ENCODE data around the gene TNFAIP2. TPM values are rescaled to one million over a fixed set of nuclear protein-coding genes. Genes with fewer than 3 reads are reported as not detected.

Gene TNFAIP2
- total RNA-seq, 1 donor from 2014 or later = 142 TPM

DNA sequence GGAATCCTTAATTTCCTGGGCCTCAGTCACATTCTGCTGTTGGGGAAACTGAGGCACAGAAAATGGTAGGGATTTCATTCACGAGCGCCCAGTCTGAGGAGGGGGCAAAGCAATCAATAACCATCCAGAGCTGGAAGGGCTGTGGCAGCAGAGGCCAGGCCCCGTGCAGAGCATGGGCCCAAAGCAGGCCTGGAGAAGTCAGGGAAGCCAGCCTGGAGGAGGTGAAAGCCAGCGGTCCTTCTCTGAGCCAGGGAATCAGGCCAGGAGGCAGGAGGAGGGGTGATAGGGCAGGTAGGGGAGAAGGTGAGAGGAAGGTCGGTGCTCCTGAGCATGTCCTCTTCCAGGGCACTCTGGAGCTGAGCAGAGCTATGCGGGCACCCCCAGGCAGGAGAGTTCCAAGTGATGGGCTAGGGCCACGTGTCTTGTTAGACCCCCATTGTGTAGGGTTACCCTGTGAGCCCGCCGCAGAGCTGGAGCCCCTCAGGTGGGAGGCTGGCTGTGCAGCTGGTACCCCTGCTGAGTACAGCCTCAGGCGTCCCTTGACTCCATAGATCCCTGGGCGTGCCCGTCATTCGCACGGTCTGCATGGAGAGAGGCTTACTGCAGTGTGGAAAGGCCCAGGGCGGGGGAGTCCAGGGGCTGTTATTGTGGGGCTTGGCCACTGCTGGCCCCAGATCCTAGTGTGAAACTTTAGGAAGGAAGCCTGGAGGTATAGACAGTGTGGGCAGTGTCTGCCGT, 4.8 kb downstream of the TNFAIP2 start:
- ATAC-seq (no peak), DNase-seq (ENCODE audit: low spot score) (peak; percentile 50)
- intact Hi-C loops (cut with DNase I) = no loop called here

DNA sequence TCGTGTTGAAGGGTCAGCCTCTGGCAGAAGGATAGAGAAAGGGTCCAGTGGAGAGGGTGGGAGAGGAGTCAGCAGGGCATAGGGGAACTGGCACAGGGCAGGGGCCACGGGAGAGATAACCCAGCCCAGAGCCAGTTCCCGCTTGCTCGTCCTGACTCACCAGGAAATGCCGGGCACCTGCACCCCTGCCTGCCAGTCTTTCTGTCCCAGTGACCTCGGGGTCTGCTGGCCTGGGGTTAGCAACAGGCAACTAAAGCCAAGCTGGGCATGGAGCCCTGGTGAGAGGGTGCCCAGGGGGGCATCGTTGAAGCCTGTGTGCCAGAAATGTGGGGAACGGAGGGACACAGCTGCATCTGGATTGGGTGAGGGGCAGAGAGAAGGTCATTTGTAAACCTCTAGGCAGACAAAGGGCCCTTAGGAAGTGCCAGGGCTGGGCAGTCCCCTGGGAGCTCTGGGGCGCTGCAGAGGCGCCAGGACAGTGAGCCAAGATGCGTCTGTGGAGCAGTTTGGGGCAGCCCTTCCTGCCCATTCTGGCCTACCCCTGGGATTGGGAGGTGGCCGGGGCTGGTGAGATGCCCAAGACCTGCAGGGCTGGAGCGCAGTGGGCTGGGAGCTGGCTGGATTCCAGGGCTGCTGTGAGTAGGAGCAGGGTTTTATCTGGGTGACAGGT, 5.5 kb downstream of the TNFAIP2 start:
- ATAC-seq (no peak), DNase-seq (ENCODE audit: low spot score) (peak; percentile 57)
- intact Hi-C loops (cut with DNase I) = no loop called here

DNA sequence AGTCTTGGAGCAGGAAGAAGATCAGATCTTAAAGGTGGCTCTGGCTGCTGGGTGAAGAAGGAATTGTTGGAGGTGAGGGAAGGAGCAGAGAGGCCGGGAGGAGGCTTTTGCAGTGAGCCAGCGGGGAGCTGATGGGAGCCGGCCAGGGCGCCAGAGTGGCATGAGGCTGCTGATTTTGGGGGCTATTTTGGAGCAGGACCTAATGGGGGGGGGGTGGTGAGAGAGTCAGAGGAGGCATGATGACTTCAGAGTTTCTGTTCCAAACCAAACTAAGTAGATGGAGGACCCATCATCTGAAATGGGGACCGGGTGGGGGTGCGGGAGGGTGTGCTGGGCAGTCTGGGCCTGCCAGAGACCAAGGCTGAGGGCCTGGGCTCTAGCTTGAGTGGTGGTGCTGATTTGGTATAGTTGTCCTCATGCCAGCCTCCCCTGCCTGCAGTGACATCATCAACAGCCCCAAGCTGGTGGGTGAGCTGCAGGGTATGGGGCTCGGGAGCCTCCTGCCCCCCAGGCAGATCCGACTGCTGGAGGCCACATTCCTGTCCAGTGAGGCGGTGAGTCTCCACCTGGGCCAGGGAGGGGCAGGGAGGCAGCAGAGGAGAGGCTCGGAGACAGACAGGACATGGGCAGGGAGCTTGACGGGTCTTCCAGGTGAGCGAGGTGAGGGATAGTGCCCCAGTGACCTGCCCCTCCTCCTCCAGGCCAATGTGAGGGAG, 6.2 kb downstream of the TNFAIP2 start:
- intact Hi-C loops (cut with DNase I) = no loop called here
- ATAC-seq (no peak), DNase-seq (ENCODE audit: low spot score) (peak; percentile 54)

DNA sequence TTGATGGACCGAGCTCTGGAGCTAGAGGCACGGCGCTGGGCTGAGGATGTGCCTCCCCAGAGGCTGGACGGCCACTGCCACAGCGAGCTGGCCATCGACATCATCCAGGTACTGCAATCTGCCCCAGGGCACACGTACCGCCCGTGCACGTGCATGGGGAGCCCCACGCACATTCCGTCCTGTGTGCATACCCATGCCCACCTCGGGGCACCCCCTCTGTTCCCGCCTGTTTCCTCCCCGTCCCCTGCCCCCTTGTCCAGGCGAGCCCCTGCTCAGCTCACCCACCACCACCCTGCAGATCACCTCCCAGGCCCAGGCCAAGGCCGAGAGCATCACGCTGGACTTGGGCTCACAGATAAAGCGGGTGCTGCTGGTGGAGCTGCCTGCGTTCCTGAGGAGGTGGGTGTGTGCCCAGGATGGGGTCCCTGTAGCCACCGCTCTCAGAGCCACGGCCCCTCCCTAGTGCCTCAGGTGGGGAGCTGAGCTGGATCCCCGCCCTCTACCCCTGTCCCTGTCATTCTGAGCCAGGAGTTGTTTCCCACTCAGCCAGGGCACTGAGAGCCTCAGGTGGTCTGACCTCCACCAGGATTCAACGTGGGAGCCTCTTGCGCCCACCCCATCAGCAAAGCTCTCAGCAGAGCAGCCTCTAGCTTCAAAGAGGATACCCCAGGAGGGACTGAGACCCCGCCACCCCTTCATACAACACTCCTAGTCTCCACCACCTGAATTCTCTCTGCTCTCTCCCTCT, 6.9 kb downstream of the TNFAIP2 start:
- ATAC-seq (no peak), DNase-seq (ENCODE audit: low spot score) (peak; percentile 57)
- intact Hi-C loops (cut with DNase I) = no loop called here

DNA sequence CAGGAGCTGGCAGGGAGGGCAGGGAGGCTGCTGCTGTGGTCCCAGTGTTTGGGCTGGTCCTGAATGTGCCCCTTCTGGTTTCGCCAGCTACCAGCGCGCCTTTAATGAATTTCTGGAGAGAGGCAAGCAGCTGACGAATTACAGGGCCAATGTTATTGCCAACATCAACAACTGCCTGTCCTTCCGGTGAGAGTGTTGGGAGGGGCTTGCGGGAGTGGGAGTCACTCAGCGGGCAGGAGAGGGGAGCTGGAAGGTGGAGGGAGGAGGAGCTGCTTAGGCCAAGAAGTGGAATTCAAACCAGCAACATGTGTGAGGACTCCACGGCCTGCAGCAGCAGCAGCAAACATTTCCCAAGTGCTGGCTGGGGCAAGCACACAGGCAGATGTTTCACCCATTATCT, 7.7 kb downstream of the TNFAIP2 start:
- peak; percentile 84 for ATAC-seq
- peak; percentile 71 for DNase-seq (ENCODE audit: low spot score)

DNA sequence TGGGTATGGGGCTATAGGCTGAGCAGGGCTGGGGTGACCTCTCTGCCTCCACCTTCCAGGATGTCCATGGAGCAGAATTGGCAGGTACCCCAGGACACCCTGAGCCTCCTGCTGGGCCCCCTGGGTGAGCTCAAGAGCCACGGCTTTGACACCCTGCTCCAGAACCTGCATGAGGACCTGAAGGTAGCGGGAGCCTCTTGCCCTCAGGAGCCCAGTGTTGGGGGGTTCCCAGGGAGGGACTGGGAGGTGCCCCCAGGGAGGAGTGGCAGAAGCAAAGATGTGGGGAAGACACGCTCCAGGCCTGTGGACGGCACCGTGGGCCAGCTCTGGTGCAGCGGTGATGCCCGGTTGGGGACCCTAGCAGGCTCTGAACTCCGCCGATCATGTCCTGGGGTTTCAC, 8.3 kb downstream of the TNFAIP2 start:
- intact Hi-C loops (cut with DNase I) = no loop called here
- ATAC-seq = no peak

More for the DNA sequence above, 7.7 kb downstream of the TNFAIP2 start:
- intact Hi-C loops (cut with DNase I) = no loop called here

DNA sequence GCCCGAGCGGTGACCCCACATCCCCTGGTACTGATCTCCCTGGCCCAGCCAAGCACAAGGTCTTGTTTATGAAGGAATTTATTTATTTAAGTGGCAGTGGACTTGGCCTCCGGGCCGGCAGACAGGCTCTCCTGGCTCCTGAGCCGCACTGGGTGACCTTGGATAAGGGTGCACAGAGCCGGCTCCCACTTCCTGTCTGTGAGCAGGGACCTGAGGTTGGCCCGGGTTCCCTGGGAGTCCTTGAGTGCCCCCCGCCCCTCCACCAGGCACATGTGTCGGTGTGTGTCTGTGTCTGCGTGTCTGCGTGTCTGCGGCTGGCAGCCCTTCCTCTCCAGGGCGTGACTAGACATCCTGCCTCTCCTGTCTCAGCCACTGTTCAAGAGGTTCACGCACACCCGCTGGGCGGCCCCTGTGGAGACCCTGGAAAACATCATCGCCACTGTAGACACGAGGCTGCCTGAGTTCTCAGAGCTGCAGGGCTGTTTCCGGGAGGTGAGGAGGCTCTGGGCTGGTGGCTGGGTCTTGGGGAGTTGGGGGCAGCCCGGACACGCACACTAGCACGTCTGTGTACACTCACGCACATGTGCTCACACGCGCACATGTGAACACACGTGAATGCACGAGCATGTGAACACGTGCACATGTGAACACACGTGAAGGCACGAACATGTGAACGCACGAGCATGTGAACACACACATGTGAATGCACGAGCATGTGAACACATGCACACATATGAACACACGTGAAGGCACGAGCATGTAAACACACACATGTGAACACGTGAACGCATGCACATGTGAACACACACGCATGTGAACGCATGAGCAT, 9.3 kb downstream of the TNFAIP2 start:
- ATAC-seq = no peak
- no peak for DNase-seq (ENCODE audit: low spot score)

More for the DNA sequence above, 8.3 kb downstream of the TNFAIP2 start:
- no peak for DNase-seq (ENCODE audit: low spot score)

DNA sequence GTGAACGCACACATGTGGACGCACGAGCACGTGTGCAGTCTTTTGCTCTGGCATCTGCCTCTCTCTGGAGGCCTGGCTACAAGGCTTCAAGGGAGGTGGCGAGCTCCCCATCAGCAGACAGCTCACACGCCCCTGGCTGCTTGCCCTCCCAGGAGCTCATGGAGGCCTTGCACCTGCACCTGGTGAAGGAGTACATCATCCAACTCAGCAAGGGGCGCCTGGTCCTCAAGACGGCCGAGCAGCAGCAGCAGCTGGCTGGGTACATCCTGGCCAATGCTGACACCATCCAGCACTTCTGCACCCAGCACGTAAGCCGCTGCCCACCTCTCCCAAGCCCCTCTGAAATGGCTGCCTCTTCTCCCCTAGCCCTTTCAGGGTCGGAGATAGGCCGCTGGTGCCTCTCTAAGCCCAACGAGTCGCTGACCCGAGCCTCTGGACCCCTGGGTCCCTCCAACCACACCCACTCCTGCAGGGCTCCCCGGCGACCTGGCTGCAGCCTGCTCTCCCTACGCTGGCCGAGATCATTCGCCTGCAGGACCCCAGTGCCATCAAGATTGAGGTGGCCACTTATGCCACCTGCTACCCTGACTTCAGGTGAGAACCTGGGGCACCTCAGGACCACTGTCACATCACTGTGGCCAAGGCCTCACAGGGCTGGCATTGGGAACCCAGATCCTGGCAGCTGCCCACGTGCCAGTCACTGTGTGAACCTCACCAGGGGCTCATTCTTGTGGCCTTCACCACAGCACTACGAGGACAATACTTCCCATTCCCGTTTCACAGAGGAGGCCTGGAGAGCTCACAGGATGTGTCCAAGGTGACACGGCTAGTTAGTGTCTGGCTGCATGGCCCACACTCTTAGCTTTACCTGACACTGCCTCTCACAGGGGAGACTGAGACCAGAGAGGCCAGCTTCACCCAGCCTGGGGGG, 10.2 kb downstream of the TNFAIP2 start:
- DNase-seq (ENCODE audit: low spot score) (no peak), ATAC-seq (no peak)
- intact Hi-C loops (cut with DNase I) = no loop called here

More for the DNA sequence above, 9.3 kb downstream of the TNFAIP2 start:
- intact Hi-C loops (cut with DNase I) = no loop called here

DNA sequence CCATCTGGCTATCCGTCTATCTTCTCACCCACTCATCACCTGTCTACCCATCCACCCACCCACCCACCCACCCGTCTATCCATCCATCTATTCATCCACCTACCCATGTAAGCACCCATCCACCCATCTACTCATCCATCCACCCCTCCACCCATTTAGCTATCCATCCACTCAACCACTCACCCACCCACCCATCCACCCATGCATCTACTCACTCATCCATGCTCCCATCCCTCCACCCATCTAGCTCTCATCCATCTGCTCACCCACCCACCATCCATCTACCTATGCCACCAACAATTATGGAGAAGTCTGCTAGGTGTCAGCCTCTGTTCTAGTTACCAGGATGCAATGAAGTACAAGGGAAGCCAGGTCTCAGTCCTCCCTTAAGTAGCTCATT, 11.1 kb downstream of the TNFAIP2 start:
- intact Hi-C loops (cut with DNase I) = no loop called here
- ATAC-seq = no peak
- DNase-seq (ENCODE audit: low spot score) = no peak

DNA sequence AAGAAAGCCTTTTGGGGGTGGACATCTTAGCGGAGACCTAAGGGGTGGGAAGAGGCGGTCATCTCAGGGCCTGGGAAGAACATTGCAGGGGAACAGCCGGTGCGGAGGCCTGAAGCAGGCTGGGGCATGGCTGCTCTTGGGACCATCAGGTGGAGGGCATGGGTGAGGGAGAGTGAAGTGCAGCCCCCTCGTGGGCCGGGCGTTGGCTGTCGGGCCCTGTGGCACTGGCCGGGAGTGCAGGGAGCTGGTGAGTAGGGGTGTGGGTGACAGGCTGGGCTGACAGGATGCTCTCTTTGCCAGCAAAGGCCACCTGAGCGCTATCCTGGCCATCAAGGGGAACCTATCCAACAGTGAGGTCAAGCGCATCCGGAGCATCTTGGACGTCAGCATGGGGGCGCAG, 11.7 kb downstream of the TNFAIP2 start:
- intact Hi-C loops (cut with DNase I) = no loop called here
- ATAC-seq (no peak), DNase-seq (ENCODE audit: low spot score) (no peak)

DNA sequence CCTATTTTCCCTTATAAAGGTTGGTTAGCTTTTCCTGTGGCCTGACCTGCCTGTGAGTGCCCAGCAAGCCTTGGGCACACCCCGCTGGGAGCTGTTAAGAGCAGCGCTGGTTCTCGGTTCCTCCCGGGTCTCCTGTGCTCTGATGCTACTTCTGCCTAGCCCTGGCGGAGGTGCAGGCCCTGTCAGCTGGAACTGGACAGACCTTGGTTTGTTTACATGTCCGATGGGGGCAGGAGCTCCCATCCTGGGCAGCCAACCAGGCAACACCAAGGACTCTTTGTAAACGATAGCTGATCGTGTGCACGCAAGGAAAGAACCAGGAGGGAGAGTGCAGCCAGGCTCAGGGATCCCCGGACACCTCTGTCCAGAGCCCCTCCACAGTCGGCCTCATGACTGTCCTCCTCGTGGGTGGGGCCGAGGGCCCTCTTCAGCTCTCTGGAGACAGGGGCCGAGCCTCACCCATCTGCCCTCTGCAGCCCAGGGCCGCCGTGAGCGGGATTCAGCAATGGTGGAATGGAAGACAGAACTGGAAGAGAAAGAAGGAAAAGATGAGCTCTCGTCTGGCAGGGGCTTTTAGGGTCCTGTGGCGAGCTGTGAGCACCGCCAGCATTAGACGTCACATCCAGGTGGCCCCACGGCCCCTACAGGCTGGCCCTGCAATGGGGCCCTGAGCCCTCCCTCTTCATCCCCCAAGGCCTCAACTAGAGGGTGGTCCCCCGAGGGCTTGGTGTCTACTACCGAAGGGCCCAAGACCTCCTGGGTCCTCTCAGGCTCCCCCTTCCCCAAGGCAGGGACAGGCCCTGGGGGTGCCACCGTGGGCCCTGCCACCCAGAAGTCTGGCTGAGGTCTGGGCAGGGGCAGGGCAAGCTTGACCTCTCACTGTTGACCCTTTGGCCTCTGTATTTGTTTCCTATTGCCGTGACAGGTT, 12.3 kb downstream of the TNFAIP2 start:
- no peak for ATAC-seq
- intact Hi-C loops (cut with DNase I) = no loop called here
- no peak for DNase-seq (ENCODE audit: low spot score)

DNA sequence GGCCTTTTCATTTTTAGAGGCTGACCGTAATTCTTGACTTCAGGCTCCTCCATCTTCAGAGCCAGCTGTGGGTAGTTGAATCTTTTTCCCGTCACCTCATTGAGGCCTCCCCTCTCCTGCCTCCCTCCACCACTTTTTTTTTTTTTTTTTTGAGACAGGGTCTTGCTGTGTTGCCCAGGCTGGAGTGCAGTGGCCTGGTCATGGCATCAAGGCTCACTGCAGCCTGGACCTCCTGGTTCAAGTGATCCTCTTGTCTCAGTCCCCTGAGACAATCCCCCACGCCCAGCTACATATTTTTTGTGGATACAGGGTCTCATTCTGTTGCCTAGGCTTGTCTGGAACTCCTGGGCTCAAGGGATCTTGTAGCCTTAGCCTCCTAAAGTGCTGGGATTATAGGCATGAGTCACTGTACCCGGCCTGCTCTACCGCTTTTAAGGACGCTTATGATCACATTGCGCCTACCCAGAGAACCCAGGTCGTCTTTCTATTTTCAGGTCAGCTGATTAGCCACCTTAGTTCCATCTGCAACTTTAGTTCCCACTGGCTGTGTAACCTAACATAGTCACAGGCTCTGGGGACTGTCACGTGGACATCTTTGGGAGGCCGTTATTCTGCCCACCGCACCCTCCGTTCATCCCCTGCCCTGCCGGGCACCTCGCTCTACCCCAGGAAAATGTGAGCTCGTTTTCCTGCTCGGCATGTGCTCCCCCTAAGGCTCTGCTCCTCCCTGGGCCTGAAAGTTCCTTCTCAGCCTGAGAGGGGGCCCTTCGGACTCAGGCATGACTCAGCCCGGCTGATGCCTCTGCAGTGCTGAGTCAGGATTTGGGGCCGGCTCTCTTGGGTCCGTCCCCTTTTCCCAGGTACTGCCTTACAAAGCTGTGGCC, 13.4 kb downstream of the TNFAIP2 start:
- intact Hi-C loops (cut with DNase I) = no loop called here
- peak; percentile 49 for ATAC-seq
- no peak for DNase-seq (ENCODE audit: low spot score)

DNA sequence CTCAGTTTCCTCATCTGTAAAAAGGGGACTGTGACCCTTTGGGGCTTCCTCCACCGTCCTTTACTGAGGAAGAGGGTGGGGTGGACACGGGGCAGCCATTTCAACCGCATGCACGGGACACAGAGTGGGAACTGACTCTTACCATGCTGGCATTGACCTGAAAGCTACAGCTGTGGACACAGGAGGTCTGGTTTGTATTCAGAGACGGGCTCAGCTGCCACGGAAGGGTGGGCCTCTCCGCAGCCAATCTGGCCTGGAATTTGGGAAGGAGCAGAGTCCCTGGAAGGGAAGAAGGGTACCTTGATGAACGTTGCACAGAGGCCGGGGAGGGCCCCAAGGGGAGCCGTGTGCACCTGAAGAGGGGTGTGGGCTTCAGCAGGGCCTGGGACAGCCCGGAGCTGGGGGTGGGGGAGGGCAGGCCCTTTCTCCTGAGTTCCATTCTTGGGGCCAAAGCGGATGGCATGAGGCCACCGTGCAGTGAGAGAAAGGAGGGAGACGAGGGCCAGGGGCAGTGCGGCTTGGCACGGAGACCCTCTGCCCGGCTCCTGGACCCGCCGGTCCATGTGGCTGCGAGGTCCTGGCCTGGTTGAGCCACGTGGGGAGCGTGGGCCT, 14.5 kb downstream of the TNFAIP2 start:
- intact Hi-C loops (cut with DNase I) = no loop called here
- no peak for DNase-seq (ENCODE audit: low spot score)
- no peak for ATAC-seq

DNA sequence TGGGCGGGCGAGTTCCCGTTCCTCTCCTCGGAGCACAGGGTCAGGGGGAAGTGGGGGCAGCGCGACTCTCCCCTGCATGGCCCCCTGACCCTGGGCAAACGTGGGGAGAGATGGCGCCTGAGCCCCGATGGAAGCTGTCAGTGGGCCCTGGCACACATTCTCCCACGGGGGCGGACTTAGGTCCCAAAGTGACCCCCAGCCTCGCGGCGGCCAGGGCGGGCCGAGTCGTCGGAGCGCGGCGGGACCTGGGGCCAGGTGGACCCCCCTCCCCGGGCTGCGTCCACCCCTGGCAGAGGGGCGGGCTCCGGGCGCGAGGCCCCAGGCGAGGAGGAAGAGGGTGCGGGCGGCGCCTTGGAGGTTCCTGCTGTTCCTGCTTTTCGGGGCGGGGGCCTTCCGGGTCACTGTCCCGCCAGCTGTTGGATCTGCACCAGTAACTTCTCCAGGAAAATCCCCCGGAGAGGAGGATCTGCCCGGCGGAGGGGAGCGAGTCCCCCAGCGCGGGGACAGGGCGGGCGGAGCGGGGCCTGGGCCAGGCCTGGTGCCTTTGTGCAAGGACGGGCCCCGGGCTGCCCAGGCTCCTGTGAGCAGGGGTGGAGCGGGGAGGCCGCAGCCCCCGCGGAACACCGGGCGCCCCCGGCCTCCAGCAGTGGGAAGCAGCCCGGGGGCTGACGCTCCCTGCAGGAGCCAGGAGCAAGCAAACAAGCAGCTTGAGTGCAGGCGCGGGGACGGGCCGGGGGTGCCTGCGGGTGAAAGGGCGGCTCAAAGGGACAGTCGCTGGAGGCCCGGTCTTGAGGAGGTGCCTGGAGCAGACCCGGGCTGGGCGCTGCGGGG, 15.3 kb downstream of the TNFAIP2 start:
- no peak for DNase-seq (ENCODE audit: low spot score)
- ATAC-seq = peak; percentile 4
- intact Hi-C loops (cut with DNase I) = no loop called here

Data from sciatic nerve (tissue), 2 donors.